ENCODE results near the gene TSC1. TPM values are rescaled to one million over a fixed set of nuclear protein-coding genes. Genes with fewer than 3 reads are reported as not detected.
"Not testable (repeated sequence)": the region's sequence is repeated elsewhere in the genome, so short reads cannot be mapped to it uniquely, and the experiment has no call there.

The TSC1 gene
- total RNA-seq, 1 experiment from 2014 or later = 53.5 TPM

- H3K36me3 ChIP-seq (ENCODE audit: control insufficient read depth, insufficient read depth, low read length) = no peaks in the 10 kb centered on the region
- H3K36me3 Mint-ChIP-seq (ENCODE audit: insufficient read depth, unreplicated experiment) = no peaks in the 10 kb centered on the region
- H3K27me3 ChIP-seq (replicated peaks; ENCODE audit: control insufficient read depth, insufficient read depth, low read length) = no peaks in the 10 kb centered on the region
- CTCF ChIA-PET = no interaction called here
- POLR2A ChIA-PET = no interaction called here
- H3K4me3 ChIP-seq (ENCODE audit: low read depth, low read length) = no peak overlapping the region
- H3K9me3 Mint-ChIP-seq (ENCODE audit: unreplicated experiment) = no peaks in the 10 kb centered on the region
- peaks cover 5% of the 10 kb centered on the region for H3K27me3 Mint-ChIP-seq (ENCODE audit: insufficient read depth, unreplicated experiment)
- no peak for DNase-seq
- no peaks in the 10 kb centered on the region for H3K4me1 Mint-ChIP-seq (ENCODE audit: low read depth, unreplicated experiment)
- BruUV-seq (replicated peaks) = no TSS peak
- no peak for TF ChIP-seq CTCF (IDR thresholded peaks at IDR 0.05; ENCODE audit: insufficient read depth in 1 of 2, low read depth in 1 of 2, low read length in 1 of 2, severe bottlenecking in 1 of 2, unreplicated experiment in 1 of 2)
- intact Hi-C loops (cut with micrococcal nuclease; ENCODE audit: unreplicated experiment) = loop anchor here (5.0 kb wide), 1 partner anchor 167 kb away; no protein-coding TSS in a partner anchor
- H3K9me3 ChIP-seq = no peaks in the 10 kb centered on the region
- no peak overlapping the region for H3K27ac Mint-ChIP-seq (ENCODE audit: unreplicated experiment)
- peaks cover 14% of the 10 kb centered on the region for H3K4me1 ChIP-seq
- H3K4me3 Mint-ChIP-seq (ENCODE audit: unreplicated experiment) = no peak overlapping the region
Measured at GRCh38 chr9:132969783-132970182, 25.4 kb upstream of the TSC1 start.

- peaks cover 14% of the 10 kb centered on the region for H3K4me1 ChIP-seq
- H3K27me3 ChIP-seq (replicated peaks; ENCODE audit: control insufficient read depth, insufficient read depth, low read length); H3K36me3 Mint-ChIP-seq (ENCODE audit: insufficient read depth, unreplicated experiment); H3K9me3 ChIP-seq; CTCF ChIA-PET; H3K9me3 Mint-ChIP-seq (ENCODE audit: unreplicated experiment); H3K4me3 Mint-ChIP-seq (ENCODE audit: unreplicated experiment); H3K27me3 Mint-ChIP-seq (ENCODE audit: insufficient read depth, unreplicated experiment); DNase-seq; POLR2A ChIA-PET; H3K4me1 Mint-ChIP-seq (ENCODE audit: low read depth, unreplicated experiment); intact Hi-C loops (cut with micrococcal nuclease; ENCODE audit: unreplicated experiment); H3K4me3 ChIP-seq (ENCODE audit: low read depth, low read length); H3K27ac Mint-ChIP-seq (ENCODE audit: unreplicated experiment); H3K36me3 ChIP-seq (ENCODE audit: control insufficient read depth, insufficient read depth, low read length); BruUV-seq (replicated peaks): not testable (repeated sequence)
Measured at GRCh38 chr9:132967908-132968307, 23.5 kb upstream of the TSC1 start.

- CTCF ChIA-PET = no interaction called here
- Histone ChIP-seq H3K9me3 (no peaks in the 10 kb centered on the region), H3K36me3 (ENCODE audit: control insufficient read depth, insufficient read depth, low read length) (no peaks in the 10 kb centered on the region), H3K4me1 (peaks cover 3% of the 10 kb centered on the region), H3K27me3 (replicated peaks; ENCODE audit: control insufficient read depth, insufficient read depth, low read length) (no peaks in the 10 kb centered on the region), H3K4me3 (ENCODE audit: low read depth, low read length) (no peak overlapping the region)
- H3K27ac Mint-ChIP-seq (ENCODE audit: unreplicated experiment) = no peak overlapping the region
- H3K36me3 Mint-ChIP-seq (ENCODE audit: insufficient read depth, unreplicated experiment) = no peaks in the 10 kb centered on the region
- H3K9me3 Mint-ChIP-seq (ENCODE audit: unreplicated experiment) = no peaks in the 10 kb centered on the region
- no TSS peak for BruUV-seq (replicated peaks)
- POLR2A ChIA-PET = no interaction called here
- peaks cover 5% of the 10 kb centered on the region for H3K27me3 Mint-ChIP-seq (ENCODE audit: insufficient read depth, unreplicated experiment)
- intact Hi-C loops (cut with micrococcal nuclease; ENCODE audit: unreplicated experiment) = no loop called here
- H3K4me3 Mint-ChIP-seq (ENCODE audit: unreplicated experiment) = no peak overlapping the region
- H3K4me1 Mint-ChIP-seq (ENCODE audit: low read depth, unreplicated experiment) = no peaks in the 10 kb centered on the region
- no peak for TF ChIP-seq CTCF (IDR thresholded peaks at IDR 0.05; ENCODE audit: insufficient read depth in 1 of 2, low read depth in 1 of 2, low read length in 1 of 2, severe bottlenecking in 1 of 2, unreplicated experiment in 1 of 2)
- no peak for DNase-seq
Measured at GRCh38 chr9:132965478-132965877, 21.1 kb upstream of the TSC1 start.

GRCh38 chr9:132961002-132961401 lies 16.6 kb upstream of the TSC1 start:
- no peak overlapping the region for H3K4me3 Mint-ChIP-seq (ENCODE audit: unreplicated experiment)
- CTCF ChIA-PET = no interaction called here

More at GRCh38 chr9:132961002-132961401, 16.6 kb upstream of the TSC1 start:
- no peaks in the 10 kb centered on the region for H3K4me1 Mint-ChIP-seq (ENCODE audit: low read depth, unreplicated experiment)
- no peak overlapping the region for H3K4me3 ChIP-seq (ENCODE audit: low read depth, low read length)
- no peaks in the 10 kb centered on the region for H3K36me3 Mint-ChIP-seq (ENCODE audit: insufficient read depth, unreplicated experiment)
- H3K9me3 ChIP-seq = peaks cover 11% of the 10 kb centered on the region; the same call in 1 of the 2 replicates
- no peaks in the 10 kb centered on the region for H3K4me1 ChIP-seq
- no peak for DNase-seq
- H3K27ac Mint-ChIP-seq (ENCODE audit: unreplicated experiment) = no peak overlapping the region
- no TSS peak for BruUV-seq (replicated peaks)
- intact Hi-C loops (cut with micrococcal nuclease; ENCODE audit: unreplicated experiment) = no loop called here
- no peaks in the 10 kb centered on the region for H3K27me3 ChIP-seq (replicated peaks; ENCODE audit: control insufficient read depth, insufficient read depth, low read length)
- peaks cover 9% of the 10 kb centered on the region for H3K27me3 Mint-ChIP-seq (ENCODE audit: insufficient read depth, unreplicated experiment)
- no peak for TF ChIP-seq CTCF (IDR thresholded peaks at IDR 0.05; ENCODE audit: insufficient read depth in 1 of 2, low read depth in 1 of 2, low read length in 1 of 2, severe bottlenecking in 1 of 2, unreplicated experiment in 1 of 2)
- peaks cover 13% of the 10 kb centered on the region for H3K9me3 Mint-ChIP-seq (ENCODE audit: unreplicated experiment)
- H3K36me3 ChIP-seq (ENCODE audit: control insufficient read depth, insufficient read depth, low read length) = no peaks in the 10 kb centered on the region
- POLR2A ChIA-PET = no interaction called here

All from Caco-2 (cell line).